Stimulated activated CD8-positive, alpha-beta memory T cell treated with anti-CD3 and anti-CD28 coated beads, Interleukin-12 subunit alpha, Interleukin-12 subunit beta, amount 100 ng/mL, for 24 hours (primary cell): ENCODE measurements around the gene CHODL.

Experiments used
- DNase-seq: peaks from one replicate; pipeline ENCODE4 v3.0.0-alpha.2; 2020; ENCODE audit errors: extremely low read depth

The CHODL gene, protein sequence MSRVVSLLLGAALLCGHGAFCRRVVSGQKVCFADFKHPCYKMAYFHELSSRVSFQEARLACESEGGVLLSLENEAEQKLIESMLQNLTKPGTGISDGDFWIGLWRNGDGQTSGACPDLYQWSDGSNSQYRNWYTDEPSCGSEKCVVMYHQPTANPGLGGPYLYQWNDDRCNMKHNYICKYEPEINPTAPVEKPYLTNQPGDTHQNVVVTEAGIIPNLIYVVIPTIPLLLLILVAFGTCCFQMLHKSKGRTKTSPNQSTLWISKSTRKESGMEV

DNA sequence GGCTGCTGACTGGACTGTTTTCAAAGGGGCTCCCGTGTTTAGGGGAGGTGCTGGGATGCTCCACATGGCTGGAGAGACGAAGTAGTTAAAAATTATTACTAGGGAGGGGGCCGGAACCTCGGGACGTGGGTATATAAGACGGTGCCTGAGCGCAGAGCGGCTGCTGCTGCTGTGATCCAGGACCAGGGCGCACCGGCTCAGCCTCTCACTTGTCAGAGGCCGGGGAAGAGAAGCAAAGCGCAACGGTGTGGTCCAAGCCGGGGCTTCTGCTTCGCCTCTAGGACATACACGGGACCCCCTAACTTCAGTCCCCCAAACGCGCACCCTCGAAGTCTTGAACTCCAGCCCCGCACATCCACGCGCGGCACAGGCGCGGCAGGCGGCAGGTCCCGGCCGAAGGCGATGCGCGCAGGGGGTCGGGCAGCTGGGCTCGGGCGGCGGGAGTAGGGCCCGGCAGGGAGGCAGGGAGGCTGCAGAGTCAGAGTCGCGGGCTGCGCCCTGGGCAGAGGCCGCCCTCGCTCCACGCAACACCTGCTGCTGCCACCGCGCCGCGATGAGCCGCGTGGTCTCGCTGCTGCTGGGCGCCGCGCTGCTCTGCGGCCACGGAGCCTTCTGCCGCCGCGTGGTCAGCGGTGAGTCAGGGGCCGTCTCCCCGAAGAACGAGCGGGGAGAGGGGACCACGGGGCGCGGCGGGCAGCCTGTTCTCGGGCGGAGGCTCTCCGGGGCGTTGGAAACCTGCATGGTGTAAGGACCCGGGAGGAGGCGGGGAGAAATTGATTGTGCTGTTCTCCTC lies at the start of gene CHODL:
TSS of gene CHODL (plus strand) at position 163 of the 793 bp plus-strand sequence. CDS start at position 554, 391 bp downstream.
- DNase-seq: no peak

DNA sequence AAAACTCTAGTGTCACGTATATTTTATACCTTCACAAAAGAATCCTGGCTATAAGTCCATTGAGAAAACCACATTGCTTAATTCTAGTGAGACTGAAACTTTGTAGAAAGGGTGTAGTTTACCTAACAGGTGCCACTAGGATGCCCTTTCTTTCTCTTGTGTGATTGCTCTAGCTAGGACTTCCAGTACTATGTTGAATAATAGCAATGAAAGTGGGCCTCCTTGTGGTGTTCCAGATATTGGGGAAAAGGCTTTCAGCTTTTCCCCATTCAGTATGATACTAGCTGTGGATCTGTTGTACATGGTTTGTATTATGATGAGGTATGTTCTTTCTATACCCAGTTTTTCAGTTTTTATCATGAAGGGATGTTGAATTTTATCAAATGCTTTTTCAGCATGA lies 39.7 kb upstream of the CHODL start:
- no peak for DNase-seq

DNA sequence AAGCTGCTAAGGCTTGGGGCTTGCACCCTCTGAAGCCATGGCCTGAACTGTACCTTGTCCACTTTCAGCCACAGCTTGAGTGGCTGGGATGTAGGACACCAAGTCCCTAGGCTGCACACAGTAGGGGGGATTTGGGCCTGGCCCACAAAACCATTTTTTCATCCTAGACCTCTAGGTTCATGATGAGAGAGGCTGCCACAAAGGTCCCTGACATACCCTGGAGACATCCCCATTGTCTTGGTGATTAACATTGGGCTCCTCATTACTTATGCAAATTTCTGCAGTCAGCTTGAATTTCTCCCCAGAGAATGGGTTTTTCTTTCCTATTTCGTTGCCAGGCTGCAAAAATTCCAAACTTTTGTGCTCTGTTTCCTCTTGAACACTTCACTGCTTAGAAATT lies 26.3 kb upstream of the CHODL start:
- DNase-seq: no peak

DNA sequence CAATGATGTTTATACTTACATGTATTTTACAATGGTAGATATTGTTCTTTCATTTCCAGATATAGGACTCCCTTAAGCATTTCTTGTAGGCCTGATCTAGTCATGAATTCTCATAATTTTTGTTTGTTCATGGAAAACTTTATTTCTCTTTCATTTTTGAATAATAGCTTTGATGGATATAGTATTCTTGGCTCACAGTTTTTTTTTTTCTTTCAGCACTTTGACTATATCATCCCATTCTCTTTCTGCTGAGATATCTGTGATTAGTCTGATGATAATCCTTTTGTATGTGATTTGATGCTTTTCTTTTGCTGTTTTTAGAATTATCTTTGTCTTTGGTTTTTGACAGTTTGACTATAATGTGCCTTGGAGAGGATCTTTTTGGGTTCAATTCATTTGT lies 24.1 kb upstream of the CHODL start:
- no peak for DNase-seq

DNA sequence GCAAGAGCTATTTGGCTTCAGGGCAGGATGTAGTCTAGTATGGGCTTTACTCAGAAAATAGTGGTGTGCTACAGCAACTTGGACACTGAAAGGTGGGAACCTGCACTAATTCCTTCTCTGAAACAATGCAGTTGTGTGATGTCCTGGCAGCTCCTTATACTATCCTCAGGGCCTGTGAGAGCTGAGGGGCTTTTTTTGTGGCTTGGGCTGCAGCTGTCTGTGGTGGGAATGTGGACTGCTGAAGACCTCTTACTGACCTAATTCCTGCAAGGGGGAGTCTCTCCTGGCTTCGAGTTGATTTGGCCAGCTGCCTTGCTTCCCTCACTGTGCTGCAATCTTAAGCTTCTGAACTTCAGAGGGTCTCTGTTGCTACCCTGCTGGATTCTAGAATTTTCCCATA lies 22.3 kb upstream of the CHODL start:
- DNase-seq: no peak

DNA sequence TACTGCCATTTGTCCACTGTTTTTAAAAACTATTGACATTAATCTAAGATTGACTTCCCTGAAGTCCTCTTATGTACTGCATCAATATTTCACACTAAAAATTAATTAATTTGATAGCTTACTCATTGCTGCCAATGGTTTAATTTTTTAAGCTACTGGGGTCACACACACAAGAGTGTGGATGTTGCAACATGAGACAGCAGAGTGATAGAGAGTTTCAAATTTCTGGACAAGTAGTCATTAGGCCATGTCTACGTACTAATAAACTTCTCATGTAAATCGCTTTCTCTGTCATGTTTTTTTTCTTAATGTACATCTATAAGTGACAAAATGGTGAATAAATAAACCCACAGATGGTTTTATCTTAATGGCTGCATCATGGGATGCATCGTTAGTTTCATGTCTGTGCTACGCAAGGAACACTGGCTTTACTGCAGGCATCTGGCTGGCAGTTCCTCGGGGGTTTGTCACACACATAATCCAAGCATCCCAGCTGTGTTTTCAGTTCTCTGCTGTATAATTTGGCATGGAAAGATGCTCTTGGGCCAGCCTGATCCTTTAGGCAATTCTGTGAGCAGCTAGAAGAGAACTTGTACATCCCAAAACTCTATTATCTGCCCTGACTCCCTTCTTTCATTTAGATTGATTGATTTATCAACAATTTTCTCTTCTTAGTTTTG lies 16.4 kb upstream of the CHODL start:
- no peak for DNase-seq

DNA sequence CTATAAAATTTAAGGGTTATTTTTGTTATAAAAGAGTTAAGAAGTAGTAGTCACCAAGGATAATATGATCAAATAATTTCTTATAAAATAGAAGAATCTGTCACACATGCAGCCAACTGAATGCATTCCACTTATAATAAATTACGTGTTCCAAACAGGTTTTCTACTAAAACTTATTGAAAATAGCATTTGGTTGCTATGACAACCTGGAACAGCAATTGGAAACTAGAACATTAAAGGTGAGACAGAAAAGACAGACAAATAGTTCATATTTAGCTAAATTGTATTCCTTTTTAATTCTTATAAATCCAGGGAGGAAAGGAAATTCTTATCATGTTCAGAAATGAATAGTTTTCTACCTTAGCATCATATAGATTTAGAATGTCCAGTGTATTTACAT lies 9.1 kb upstream of the CHODL start:
- DNase-seq: no peak

DNA sequence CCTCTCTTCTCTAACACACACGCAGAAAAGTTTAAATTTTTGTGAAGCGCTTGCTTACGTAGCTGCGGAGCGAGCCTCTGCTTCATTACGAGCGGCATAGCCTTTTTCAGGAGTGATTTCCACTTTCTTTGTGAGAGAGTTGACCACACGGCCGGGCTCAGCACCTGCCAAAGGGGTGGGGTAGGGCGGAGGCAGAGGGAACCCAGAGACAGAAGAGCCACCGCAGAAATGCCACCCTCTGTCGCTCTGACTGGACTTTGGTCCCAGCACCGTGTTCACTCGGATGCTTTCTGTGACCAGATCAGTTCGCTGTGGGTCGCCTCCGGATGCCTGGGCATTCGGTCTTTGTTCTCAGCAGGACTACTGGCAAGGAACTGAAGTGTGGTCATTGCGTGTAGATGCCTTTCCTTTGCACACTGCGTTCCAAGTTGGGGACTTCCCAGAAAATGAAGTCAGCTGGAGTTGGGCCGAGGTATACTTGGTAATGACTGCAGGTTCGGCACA lies 883 bp downstream of the CHODL start:
- DNase-seq: no peak

DNA sequence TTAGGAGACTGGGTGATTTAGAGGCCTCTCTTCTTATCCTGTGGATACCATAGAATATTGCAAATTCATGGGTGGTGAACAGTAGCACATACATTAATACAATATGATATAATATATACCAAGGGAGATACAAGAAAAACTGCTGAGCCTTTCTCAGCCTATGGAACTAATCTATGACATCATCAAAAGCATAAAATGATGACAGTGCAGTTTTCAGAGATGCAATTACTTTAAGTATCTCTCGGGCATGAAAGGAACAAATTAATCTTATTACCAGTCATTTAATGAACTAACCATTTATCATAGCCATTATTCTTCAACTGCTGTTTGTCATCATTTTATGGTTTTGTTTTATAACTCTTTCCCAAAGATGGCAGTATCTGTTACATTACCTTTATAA lies 3.5 kb downstream of the CHODL start:
- no peak for DNase-seq

DNA sequence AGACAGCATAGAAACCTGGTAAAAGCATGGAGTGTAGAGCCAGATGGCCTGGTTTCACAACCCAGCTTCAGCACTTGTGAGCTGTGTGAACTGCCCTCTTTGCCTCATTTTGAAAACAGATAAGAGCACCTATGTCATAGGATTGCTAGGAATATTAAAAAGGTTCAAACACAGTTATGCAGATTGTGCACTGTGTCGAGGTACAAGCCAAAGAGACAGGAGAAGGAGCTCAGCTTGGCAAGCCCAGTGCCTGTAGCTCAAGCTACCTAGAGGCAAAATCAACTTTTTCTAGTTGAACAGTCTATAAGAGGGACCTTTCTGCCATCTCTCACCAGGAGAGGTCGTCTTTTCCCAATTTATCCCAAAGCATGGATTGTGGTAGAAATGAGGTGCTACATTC lies 5.0 kb downstream of the CHODL start:
- no peak for DNase-seq

DNA sequence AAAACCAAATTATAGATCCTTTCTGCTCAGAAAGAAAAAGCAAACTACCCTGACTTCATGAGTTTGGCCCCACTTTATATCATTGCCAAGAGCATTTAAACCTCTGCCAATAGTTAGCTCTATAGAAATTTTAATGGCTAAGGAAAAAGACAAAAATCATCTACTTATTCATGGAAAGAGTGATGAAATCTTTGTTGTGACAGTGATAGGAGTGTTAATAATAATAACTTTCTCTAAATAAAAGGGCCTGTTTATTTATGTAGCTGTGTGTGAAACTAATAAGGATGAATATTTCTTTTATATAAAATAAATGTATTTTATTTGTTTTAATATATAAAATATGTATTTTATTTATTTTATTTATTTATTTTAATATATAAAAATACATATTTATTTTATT lies 6.4 kb downstream of the CHODL start:
- DNase-seq: no peak

DNA sequence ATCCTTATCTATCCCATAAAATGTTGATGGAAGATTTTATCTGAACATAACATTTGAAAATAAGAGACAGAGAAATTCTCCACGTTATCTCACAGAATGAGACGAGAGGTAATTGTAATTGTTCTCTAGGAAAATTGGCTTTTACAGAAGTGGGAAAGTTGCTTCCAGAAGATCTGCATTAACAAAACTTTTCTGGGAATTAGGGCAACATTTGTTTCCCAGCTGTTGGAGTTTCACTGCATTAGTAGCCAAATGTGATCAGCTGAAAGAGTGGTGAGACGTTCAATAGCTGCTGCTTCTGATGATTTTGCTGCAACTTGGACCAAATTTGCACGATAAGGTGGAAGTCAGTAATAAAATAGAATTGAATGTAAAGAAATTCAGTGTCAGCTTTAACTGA lies 7.6 kb downstream of the CHODL start:
- no peak for DNase-seq

DNA sequence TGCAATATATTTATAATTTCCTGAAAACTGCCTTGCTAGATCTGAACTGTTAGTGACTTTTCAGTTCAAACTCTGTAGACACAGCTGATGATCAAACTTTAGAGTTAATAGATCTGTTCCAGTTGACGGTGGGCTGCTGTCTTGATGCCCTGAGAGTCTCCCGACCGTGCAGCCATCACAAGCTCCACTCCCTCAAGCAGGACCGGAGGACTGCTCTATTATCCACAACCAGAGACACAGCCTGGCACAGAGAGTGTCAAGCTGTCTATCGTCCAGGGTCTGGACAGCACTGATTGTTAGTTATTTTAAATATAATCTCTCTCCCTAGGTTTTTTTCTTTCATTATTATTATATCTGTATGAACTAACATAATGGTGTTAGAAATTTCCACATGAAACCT lies 8.0 kb downstream of the CHODL start:
- DNase-seq: no peak

DNA sequence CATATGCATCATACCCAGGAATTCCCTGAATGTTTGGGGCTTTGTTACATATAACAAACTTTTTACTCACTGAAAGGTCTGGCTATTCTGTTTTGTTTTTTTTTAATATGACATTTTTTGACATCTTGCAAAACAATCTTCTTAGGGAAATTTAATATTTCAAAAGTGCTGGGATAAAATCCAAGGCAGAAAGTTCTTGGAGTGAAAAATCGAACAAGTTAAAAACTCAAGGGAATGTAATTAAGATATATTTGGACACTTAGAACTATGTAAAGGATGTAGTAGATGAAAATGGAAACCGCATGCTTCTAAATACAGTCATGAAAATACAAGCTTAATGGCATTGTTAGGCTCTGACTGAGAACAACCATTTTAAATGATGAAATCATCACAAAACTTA lies 8.6 kb downstream of the CHODL start:
- no peak for DNase-seq

DNA sequence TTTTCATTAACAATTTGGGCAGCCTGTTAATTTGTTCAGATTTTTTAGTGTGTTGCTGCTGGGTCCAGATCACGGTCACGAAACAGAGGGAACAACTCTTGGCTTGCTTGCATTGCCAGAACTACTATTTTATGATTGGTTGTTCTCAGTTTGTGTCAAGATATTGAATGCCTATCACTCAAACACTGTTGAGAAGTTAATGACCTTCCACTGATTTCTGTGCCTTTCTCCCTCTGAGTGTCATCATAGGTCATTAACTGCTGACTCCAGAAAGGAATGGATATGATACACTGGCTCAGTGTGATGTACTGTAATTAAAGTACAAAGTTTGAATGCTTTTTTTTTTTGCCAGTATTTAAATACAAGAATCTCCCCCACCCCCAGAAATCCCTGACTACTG lies 9.2 kb downstream of the CHODL start:
- DNase-seq: no peak

DNA sequence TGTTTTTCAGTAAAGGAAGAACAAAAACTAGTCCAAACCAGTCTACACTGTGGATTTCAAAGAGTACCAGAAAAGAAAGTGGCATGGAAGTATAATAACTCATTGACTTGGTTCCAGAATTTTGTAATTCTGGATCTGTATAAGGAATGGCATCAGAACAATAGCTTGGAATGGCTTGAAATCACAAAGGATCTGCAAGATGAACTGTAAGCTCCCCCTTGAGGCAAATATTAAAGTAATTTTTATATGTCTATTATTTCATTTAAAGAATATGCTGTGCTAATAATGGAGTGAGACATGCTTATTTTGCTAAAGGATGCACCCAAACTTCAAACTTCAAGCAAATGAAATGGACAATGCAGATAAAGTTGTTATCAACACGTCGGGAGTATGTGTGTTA lies 21.3 kb downstream of the CHODL start:
- no peak for DNase-seq

DNA sequence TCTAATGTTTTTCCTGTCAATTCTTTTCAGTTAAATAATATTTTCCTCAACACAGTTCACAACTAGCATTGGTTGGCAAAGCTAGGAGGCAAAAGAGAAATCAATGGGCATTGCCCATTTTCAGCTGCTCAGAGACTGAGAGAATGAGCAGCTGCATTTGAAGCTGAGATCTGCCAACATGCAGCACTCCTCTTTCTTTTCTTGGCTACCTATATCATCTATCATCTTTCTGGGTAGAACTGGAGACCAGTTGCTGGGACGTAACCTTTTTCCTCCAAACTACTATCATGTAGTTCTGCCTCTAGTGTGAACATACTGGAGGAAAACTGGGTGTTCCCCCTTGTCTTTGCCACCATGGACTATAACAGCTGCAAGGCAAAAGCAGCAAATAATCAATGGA lies 22.9 kb downstream of the CHODL start:
- no peak for DNase-seq

DNA sequence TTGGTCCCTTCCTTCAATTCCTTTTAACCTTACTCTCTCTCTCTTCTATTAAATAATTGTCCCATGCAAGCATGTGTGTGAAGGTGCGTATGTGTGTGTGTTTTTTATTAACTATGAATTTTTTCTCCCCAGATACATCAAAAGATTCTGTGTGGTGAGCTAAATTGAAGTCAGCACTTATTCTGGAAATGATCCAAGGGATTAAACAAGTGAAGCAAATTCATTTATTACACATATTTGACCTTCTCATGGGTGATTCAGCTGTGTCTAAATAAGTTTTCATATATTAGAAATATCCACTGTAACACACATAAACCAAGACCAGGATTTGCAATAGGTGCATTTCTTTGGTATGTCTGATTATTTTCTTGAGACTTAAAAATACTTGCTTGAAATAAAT lies 24.3 kb downstream of the CHODL start:
- DNase-seq: no peak

DNA sequence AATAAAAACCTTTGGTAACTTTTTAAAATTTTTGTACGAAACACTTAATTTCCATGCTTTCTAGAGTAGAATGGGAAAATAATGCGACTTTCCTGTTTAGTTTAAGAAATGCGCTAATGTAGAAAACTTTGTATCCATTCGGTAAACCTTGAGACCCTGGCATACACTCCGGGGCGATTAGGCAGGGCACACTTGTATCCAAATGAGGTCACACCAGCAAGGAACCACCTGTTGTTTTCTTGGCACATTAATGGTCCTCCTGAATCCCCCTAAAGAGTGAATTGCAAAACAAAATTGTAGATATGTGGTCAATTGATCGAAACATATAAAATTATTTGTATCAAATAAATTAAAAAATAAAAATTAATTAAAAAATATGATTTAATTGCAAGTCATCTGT lies 25.2 kb downstream of the CHODL start:
- no peak for DNase-seq

DNA sequence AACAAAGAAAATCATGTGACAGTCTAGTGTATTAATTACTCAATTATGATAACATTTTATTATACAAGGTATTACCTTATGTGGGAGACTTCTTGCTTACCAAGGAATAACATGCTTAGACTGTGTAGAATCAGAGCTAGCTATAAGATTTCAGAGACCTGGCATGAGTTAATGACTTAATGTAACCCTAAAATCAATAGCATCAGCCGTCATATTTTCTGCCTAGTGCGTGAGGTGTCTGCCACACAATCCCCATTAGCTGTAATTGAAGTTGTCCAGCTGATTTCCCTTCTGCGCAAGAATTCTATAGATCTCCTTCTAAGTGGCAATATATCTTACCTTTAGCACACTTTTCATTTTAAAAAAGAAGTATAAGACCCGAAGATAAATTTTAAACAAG lies 28.8 kb downstream of the CHODL start:
- no peak for DNase-seq

DNA sequence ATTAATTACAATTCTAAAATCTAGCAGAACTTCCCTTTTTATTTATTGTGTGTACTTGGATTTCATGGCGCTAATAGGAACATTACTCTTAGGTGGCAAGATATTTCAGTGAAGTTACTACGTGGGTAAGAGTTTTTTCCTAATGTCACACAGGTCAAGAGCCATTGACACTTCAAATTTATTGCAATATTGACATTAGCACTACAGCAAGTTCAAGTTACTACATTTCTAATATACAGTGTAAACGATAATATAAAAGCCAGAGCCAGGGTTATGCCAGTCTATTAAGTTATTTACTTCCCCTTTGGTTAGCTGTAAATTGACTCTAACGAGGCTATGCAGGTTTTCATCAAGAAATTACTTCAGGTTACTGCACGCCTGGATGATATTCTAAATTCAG lies 29.7 kb downstream of the CHODL start:
- no peak for DNase-seq

DNA sequence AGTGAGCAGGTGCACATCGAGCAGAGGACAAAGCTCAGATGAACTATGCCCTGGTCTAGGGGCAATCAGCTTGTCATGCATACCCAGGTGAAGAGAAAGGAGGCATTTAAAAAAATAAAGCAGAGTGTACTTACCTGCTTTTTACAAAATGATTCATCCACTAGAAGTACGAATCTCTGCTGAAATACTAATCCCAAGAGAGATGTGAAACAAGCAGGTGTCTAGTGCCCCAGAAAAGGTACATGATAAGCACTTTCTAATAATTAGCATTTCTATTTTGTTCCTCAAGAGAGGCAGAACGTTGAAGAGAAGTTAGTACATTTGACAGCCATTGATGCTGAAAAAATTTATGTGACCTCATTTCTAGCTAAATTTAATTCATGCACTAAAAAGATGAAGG lies 31.1 kb downstream of the CHODL start:
- no peak for DNase-seq

DNA sequence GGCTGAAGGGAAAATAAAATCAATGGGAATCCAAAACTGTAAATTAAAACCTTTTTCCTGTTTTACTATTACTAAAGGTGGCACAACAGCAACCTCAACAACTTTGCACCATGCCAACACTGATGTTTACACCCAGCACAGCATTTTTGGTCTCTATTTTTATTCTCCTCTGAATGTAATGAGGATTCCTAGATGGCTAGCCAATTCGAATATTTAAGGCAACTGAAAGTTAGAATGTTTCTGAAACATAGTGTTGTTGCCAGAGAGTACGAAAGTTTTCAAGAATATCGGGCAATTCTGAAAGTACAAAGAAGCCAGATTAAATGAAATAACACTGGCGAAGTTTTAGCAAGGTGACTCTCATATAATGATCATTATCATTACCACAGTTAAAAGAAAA lies 40.7 kb downstream of the CHODL start:
- DNase-seq: no peak
